Measurements from ENCODE around the gene SH3TC1. TPM values are rescaled to one million over a fixed set of nuclear protein-coding genes. Genes with fewer than 3 reads are reported as not detected.

The SH3TC1 gene
- total RNA-seq, 1 donor from 2014 or later: 50.6 TPM

GRCh38 chr4:8273450-8273849 lies 74.4 kb downstream of the SH3TC1 start:
- peak overlapping the region; percentile 89 for H3K27ac ChIP-seq
- no peak for DNase-seq (ENCODE audit: extremely low spot score in 2 of 2)
- H3K4me3 ChIP-seq: no peak overlapping the region
- TF ChIP-seq POLR2A (IDR thresholded peaks at IDR 0.05) (no peak), POLR2AphosphoS5 (IDR thresholded peaks at IDR 0.05; ENCODE audit: insufficient read depth in 1 of 2, low read depth in 1 of 2) (no peak), CTCF (IDR thresholded peaks at IDR 0.05) (no peak)
- intact Hi-C loops (cut with DNase I): loop anchor here (10.0 kb wide), 1 partner anchor 131 kb away; no protein-coding TSS in a partner anchor
- peaks cover 80% of the 10 kb centered on the region for H3K4me1 ChIP-seq
- H3K9me3 ChIP-seq: no peaks in the 10 kb centered on the region
- no peaks in the 10 kb centered on the region for H3K36me3 ChIP-seq
- H3K27me3 ChIP-seq: no peaks in the 10 kb centered on the region

GRCh38 chr4:8274066-8274652 lies 75.1 kb downstream of the SH3TC1 start:
- Histone ChIP-seq H3K27ac (peak overlapping the region; percentile 89), H3K9me3 (no peaks in the 10 kb centered on the region), H3K4me1 (peaks cover 86% of the 10 kb centered on the region), H3K4me3 (no peak overlapping the region), H3K36me3 (no peaks in the 10 kb centered on the region), H3K27me3 (no peaks in the 10 kb centered on the region)
- TF ChIP-seq POLR2AphosphoS5 (IDR thresholded peaks at IDR 0.05; ENCODE audit: insufficient read depth in 1 of 2, low read depth in 1 of 2) (no peak), CTCF (IDR thresholded peaks at IDR 0.05) (no peak), POLR2A (IDR thresholded peaks at IDR 0.05) (no peak)
- no peak for DNase-seq (ENCODE audit: extremely low spot score in 2 of 2)
- intact Hi-C loops (cut with DNase I): loop anchor here (10.0 kb wide), 1 partner anchor 131 kb away; no protein-coding TSS in a partner anchor

GRCh38 chr4:8274765-8275547 lies 75.9 kb downstream of the SH3TC1 start:
- H3K4me3 ChIP-seq: peak overlapping the region in 1 of 2 donors; percentile 30
- H3K27ac ChIP-seq: peak overlapping the region; percentile 89
- intact Hi-C loops (cut with DNase I): loop anchor here (10.0 kb wide), 1 partner anchor 130 kb away; no protein-coding TSS in a partner anchor
- TF ChIP-seq POLR2A (IDR thresholded peaks at IDR 0.05) (no peak), CTCF (IDR thresholded peaks at IDR 0.05) (no peak), POLR2AphosphoS5 (IDR thresholded peaks at IDR 0.05; ENCODE audit: insufficient read depth in 1 of 2, low read depth in 1 of 2) (peak; percentile 38 to 87)
- no peaks in the 10 kb centered on the region for H3K27me3 ChIP-seq
- no peaks in the 10 kb centered on the region for H3K36me3 ChIP-seq
- H3K9me3 ChIP-seq: no peaks in the 10 kb centered on the region
- H3K4me1 ChIP-seq: peaks cover 94% of the 10 kb centered on the region
- DNase-seq (ENCODE audit: extremely low spot score in 2 of 2): peak in 1 of 2 donors; percentile 95

GRCh38 chr4:8275548-8275910 lies 76.4 kb downstream of the SH3TC1 start:
- Histone ChIP-seq H3K4me3 (no peak overlapping the region), H3K27me3 (no peaks in the 10 kb centered on the region), H3K27ac (peak overlapping the region; percentile 89), H3K9me3 (no peaks in the 10 kb centered on the region), H3K4me1 (peaks cover 94% of the 10 kb centered on the region), H3K36me3 (no peaks in the 10 kb centered on the region)
- DNase-seq (ENCODE audit: extremely low spot score in 2 of 2): no peak
- intact Hi-C loops (cut with DNase I): loop anchor here (10.0 kb wide), 1 partner anchor 129 kb away; no protein-coding TSS in a partner anchor
- no peak for TF ChIP-seq POLR2AphosphoS5 (IDR thresholded peaks at IDR 0.05; ENCODE audit: insufficient read depth in 1 of 2, low read depth in 1 of 2)
- TF ChIP-seq CTCF (IDR thresholded peaks at IDR 0.05): no peak
- TF ChIP-seq POLR2A (IDR thresholded peaks at IDR 0.05): no peak

All from vagina (tissue), 2 donors.